ENCODE measurements around the gene PLK5.
"Not testable (repeated sequence)": the region's sequence is repeated elsewhere in the genome, so short reads cannot be mapped to it uniquely, and the experiment has no call there.

Gene PLK5

DNA sequence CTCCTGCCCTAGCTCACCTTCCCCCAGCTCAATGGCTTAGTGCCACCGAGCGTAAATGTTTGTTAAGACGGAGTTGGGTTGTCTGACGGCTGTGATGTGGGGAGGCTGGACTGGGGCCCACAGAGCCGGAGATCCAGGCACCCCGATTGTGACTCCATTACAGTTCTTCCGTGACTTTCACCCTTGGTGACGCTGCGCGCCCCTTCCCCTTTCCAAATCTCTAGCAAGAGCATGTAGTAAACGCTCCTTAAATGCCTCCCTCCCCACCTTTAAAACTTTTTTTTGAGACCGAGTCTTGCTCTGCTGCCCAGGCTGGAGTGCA, 32.1 kb upstream of the PLK5 start:
- no peak for DNase-seq

- DNase-seq = no peak
Observed at GRCh38 chr19:1492474-1493006, 31.3 kb upstream of the PLK5 start.

GRCh38 chr19:1494115-1494815, 29.6 kb upstream of the PLK5 start:
- no peak for DNase-seq

- no peak for DNase-seq
Observed at GRCh38 chr19:1495051-1495798, 28.7 kb upstream of the PLK5 start.

- DNase-seq = no peak
Observed at GRCh38 chr19:1495799-1496713, 27.8 kb upstream of the PLK5 start.

GRCh38 chr19:1496714-1497577, 26.9 kb upstream of the PLK5 start:
- DNase-seq = no peak

- no peak for DNase-seq
Observed at GRCh38 chr19:1497578-1498235, 26.2 kb upstream of the PLK5 start.

DNA sequence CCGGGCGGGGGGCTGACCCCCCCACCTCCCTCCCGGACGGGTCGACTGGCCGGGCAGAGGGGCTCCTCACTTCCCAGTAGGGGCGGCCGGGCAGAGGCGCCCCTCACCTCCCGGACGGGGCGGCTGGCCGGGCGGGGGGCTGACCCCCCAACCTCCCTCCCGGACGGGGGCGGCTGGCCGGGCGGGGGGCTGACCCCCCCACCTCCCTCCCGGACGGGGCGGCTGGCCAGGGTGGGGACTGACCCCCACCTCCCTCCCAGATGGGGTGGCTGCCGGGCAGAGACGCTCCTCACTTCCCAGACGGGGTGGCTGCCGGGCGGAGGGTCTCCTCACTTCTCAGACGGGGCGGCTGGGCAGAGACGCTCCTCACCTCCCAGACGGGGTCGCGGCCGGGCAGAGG, 24.6 kb upstream of the PLK5 start:
- not testable (repeated sequence) for DNase-seq

DNA sequence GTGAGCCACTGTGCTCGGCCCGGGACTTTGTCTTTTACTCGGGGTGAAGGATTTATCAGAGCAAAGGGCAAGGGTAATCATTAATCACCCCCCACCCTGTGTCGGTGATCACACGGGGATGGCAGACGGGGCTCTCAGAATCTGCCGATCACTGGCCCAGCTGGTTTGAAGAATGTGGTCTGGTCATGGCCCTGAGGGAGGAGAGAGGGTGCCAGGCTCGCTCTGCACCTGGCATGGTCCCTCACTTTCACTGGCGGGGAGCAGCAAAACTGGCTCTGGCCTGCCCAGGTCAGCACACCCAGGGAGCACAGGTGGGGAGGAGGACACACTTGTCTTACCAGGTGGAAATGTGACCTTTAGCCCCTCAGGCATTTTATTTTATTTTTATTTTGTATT, 22.7 kb upstream of the PLK5 start:
- DNase-seq = no peak

DNA sequence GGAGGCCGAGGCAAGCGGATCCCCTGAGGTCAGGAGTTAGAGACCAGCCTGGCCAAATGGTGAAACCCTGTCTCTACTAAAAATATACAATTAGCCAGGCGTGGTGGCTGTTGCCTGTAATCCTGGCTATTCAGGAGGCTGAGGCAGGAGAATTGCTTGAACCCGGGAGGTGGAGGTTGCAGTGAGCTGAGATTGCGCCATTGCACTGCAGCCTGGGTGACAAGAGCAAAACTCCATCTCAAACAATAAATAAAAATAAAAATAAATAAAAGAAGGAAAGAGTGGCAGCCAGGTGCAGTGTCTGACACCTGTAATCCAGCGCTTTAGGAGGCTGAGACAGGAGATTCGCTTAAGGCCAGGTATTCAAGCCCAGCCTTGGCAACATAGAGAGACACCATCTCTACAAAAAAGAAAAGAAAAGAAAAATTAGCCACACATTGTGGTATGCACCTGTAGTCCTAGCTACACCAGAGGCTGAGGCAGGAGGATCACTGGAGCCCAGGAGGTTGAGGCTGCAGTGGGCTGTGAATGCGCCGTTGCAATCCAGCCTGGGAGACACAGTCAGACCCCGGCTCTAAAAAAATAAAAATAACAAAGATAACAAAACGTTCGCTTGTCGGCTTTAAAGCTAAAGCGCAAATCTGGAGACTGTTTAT, 21.3 kb upstream of the PLK5 start:
- no peak for DNase-seq

- no peak for DNase-seq
Observed at GRCh38 chr19:1503089-1503924, 20.6 kb upstream of the PLK5 start.

DNA sequence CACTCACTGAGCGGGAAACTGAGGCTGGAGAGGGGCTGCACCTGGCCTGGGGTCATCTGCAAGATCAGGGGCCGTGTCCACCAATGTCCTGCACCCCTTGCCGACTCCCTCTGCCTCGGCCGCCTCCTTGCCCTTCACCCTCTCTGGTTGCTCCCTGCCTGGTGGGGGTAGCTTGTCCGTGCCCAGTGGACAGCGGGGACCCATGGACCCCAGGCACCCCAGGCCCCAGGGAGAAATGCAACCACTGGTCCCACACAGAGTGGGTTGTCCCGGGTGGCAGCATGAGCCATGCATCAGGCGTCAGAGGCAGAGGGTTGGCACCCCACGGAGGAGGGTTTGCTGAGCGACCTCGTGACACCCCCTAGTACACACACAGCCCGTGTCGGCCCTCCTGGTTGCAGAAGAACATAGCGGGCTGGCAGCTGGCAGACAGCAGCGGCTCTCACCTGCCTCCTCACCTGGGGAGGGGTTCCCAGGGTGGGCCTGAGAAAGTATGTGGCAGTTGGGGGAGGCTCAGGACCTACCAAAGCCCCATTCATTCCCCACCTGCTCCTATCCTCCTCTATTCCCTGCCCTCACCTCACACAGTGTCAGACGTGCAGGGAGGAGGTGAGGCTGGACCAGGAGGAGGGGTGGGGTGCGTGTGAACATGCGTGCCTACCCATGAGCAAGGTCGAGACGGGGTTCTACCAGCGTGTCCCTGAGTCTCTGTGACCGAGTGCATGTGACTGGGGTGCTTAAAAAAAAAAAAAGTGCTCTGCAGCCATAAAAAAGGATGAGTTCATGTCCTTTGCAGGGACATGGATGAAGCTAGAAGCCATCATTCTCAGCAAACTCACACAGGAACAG, 19.7 kb upstream of the PLK5 start:
- DNase-seq = no peak

DNA sequence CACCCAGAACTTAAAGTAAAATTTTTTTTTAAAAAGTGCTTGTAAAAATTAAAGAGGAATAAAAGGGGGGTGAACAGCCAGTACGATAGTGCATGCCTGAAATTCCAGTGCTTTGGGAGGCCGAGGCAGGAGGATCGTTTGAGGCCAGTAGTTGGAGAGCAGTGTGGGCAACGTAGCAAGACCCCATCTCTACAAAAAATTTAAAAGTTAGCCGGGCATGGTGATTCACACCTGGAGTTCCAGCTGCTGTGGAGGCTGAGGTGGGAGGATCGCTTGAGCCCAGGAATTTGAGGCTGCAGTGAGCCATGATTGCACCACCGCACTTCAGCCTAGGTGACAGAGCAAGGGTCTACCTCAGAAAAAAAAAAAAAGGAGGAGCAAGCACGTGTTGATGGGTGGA, 18.9 kb upstream of the PLK5 start:
- no peak for DNase-seq

- no peak for DNase-seq
Observed at GRCh38 chr19:1505991-1506881, 17.6 kb upstream of the PLK5 start.

DNA sequence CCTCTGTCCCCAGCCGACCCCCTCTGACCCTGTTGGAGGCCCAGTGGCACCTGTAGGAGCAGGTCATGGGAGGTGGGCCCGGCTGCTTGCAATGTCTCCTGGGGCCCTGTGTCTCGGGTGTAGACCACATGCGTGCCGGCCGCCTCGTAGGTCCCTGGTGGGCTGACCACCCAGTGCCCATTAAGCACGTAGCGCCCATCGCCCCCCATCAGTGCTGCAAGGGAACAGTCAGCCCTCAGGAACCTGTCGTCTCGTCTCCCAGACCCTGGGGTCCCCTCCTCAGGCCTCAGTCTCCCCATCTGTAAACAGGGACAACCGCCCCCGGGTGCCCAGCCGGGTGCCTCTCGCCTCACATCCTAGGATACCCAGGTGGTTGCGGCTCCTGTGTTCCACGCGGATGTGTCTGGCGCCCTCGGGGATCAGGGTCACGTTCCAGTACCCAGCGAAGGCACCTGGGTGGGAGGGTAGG, 16.7 kb upstream of the PLK5 start:
- DNase-seq = no peak

DNA sequence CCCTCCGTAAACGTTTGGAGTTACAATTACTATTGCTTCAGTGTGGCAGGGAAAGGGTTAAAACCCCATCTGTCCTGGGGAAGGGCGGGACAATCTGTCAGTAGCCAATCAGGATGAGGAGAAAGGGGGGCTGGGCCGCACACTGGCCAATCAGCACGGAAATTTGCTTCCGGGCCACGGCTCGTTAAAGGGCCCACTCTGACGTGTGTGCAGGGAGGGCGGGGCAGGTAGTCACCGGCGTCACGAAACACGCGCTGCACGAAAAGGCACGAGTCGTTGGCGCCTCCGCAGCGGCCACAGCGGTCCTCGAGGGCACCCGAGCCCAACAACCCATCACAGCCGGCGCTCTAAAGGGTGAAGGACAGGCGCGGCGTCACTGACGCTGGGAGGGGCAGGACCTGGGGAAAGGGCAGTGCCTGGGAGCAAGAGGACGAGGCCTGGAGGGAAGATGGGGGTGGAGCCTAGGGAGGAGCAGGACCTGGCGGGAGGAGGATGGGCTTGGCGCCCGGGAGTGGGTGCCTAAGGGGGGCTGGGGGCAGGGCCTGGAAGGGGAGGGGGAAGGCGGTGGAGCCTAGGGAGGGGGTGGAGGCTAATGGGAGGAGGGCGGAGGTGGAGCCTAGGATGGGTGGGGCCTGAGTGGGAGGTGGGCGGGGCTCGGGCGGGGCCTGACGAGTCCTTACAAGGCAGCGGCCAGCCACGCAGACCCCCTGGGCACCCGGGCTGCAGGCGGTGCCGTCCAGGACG, 15.9 kb upstream of the PLK5 start:
- DNase-seq = peak; percentile 91

DNA sequence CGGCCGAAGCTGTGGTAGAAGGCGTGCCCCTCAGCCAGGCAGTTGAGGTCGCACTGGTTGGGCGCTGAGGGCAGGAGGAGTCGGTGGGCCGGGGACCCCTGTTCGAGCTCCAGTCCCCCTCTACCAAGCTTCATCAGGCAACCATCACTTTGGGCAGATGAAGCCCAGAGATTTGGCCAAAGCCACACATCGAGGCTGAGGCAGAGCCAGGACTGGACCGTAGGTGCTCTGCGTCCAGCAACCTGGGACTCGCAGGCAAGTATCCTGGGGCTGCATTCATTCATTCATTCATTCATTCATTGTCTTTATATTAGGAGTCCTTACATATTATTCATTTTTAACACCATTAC, 15.4 kb upstream of the PLK5 start:
- DNase-seq = no peak
